Measurements from ENCODE around the gene GRIP2. TPM values are rescaled to one million over a fixed set of nuclear protein-coding genes. Genes with fewer than 3 reads are reported as not detected.

The GRIP2 gene
- total RNA-seq, 2 experiments from 2014 or later, result not detected

DNA sequence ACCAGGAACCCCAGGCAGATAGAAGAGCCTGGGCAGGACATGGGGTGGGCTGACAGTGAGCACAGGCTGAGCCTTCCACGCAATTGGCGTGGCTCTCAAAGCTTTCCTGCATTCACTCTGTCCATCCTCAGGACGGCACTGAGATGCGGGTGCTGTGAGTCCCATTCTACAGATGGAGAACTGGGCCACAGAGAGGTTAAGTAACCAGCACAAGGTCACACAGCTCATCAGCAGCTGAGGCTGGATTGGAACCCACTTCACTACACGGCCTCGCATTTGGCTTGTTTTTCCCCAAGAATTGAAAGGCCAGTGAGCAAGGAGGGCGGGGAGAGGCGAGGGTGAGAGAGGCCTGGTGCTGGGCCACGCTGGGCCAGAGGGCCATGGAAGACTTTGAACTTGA is 36.0 kb upstream of the GRIP2 start:
- no peaks in the 10 kb centered on the region for H3K4me1 ChIP-seq (ENCODE audit: insufficient read depth, low read length, poor library complexity, severe bottlenecking)
- TF ChIP-seq EZH2phosphoT487 (IDR thresholded peaks at IDR 0.05; ENCODE audit: borderline replicate concordance, low read depth, low read length), result no peak
- TF ChIP-seq, protein P1, sequence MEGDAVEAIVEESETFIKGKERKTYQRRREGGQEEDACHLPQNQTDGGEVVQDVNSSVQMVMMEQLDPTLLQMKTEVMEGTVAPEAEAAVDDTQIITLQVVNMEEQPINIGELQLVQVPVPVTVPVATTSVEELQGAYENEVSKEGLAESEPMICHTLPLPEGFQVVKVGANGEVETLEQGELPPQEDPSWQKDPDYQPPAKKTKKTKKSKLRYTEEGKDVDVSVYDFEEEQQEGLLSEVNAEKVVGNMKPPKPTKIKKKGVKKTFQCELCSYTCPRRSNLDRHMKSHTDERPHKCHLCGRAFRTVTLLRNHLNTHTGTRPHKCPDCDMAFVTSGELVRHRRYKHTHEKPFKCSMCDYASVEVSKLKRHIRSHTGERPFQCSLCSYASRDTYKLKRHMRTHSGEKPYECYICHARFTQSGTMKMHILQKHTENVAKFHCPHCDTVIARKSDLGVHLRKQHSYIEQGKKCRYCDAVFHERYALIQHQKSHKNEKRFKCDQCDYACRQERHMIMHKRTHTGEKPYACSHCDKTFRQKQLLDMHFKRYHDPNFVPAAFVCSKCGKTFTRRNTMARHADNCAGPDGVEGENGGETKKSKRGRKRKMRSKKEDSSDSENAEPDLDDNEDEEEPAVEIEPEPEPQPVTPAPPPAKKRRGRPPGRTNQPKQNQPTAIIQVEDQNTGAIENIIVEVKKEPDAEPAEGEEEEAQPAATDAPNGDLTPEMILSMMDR (conservative IDR thresholded peaks at IDR 0.05; ENCODE audit: low read length), result no peak
- DNase-seq (ENCODE audit: low spot score), result no peak
- POLR2A ChIA-PET, result no interaction called here
- no peaks in the 10 kb centered on the region for H3K36me3 ChIP-seq (ENCODE audit: insufficient read depth, low read length)
- no peak overlapping the region for H3K27ac ChIP-seq (ENCODE audit: low read depth, low read length, poor library complexity, severe bottlenecking)
- no peaks in the 10 kb centered on the region for H4K20me1 ChIP-seq (ENCODE audit: insufficient read depth, low read length)
- CTCF ChIA-PET (ENCODE audit: unreplicated experiment), result no interaction called here
- no peak overlapping the region for H2AFZ ChIP-seq (ENCODE audit: low read length)
- intact Hi-C loops (cut with micrococcal nuclease; ENCODE audit: unreplicated experiment), result no loop called here
- no peaks in the 10 kb centered on the region for H3K9me2 ChIP-seq (ENCODE audit: insufficient read depth, low read length)
- no peak overlapping the region for H3K4me2 ChIP-seq (ENCODE audit: low read length)
- no peak overlapping the region for H3K4me3 ChIP-seq (ENCODE audit: low read depth, low read length, poor library complexity, severe bottlenecking)
- no peaks in the 10 kb centered on the region for H3K79me2 ChIP-seq (ENCODE audit: insufficient read depth, low read depth, low read length)
- no peaks in the 10 kb centered on the region for H3K9me3 ChIP-seq (ENCODE audit: low read length)
- BruUV-seq (replicated peaks), result no TSS peak

DNA sequence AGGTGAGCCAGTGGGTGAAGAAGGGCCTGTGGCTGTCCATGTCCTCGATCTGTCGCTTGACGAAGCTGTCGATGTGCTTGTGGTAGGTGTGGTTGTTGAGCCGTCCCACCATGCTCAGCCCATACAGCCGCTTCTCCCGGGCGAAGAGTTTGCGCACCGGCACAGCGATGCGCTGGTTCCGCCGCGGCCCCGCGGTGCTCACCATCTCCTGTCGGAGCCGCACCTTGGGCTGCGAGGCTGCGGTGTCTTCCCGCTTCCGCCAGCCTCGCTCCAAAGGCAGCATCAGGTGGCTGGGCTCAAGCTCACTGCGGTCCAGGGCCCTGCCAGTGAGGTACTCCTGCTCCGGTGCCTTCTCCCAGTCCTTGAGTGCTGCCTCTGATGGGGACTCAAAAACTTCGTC is 34.0 kb upstream of the GRIP2 start:
- BruUV-seq (replicated peaks), result no TSS peak
- POLR2A ChIA-PET, result no interaction called here
- TF ChIP-seq EZH2phosphoT487 (IDR thresholded peaks at IDR 0.05; ENCODE audit: borderline replicate concordance, low read depth, low read length), result no peak
- TF ChIP-seq, protein P1 (conservative IDR thresholded peaks at IDR 0.05; ENCODE audit: low read length), result no peak
- CTCF ChIA-PET (ENCODE audit: unreplicated experiment), result no interaction called here
- intact Hi-C loops (cut with micrococcal nuclease; ENCODE audit: unreplicated experiment), result no loop called here
- no peak overlapping the region for H3K27ac ChIP-seq (ENCODE audit: low read depth, low read length, poor library complexity, severe bottlenecking)
- no peaks in the 10 kb centered on the region for H4K20me1 ChIP-seq (ENCODE audit: insufficient read depth, low read length)
- no peak overlapping the region for H3K4me3 ChIP-seq (ENCODE audit: low read depth, low read length, poor library complexity, severe bottlenecking)
- H3K4me1 ChIP-seq (ENCODE audit: insufficient read depth, low read length, poor library complexity, severe bottlenecking), result peaks cover 17% of the 10 kb centered on the region
- no peak overlapping the region for H2AFZ ChIP-seq (ENCODE audit: low read length)
- H3K79me2 ChIP-seq (ENCODE audit: insufficient read depth, low read depth, low read length), result no peaks in the 10 kb centered on the region
- H3K9me2 ChIP-seq (ENCODE audit: insufficient read depth, low read length), result no peaks in the 10 kb centered on the region
- no peaks in the 10 kb centered on the region for H3K36me3 ChIP-seq (ENCODE audit: insufficient read depth, low read length)
- H3K4me2 ChIP-seq (ENCODE audit: low read length), result no peak overlapping the region
- no peaks in the 10 kb centered on the region for H3K9me3 ChIP-seq (ENCODE audit: low read length)
- no peak for DNase-seq (ENCODE audit: low spot score)

DNA sequence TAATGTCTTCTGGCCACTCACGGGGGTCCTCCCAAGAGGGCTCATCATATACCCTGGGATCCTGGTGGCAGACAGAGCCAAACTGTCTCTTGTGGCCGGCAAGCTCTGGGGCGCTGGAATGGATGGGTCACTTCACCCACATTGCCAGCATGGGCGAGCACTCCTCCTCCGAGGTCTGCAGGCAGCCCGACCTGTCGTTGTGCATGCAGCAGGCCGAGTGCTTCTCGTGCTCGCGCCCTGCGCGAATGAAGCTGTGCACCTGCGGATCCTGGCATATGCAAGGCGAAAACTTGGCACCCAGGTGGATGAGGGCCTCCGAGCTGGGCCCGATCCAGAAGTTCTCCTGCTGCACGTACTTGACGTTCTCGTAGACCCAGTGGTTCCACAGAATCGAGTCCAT is 33.6 kb upstream of the GRIP2 start:
- H3K4me3 ChIP-seq (ENCODE audit: low read depth, low read length, poor library complexity, severe bottlenecking), result no peak overlapping the region
- POLR2A ChIA-PET, result no interaction called here
- BruUV-seq (replicated peaks), result no TSS peak
- no peak overlapping the region for H2AFZ ChIP-seq (ENCODE audit: low read length)
- intact Hi-C loops (cut with micrococcal nuclease; ENCODE audit: unreplicated experiment), result no loop called here
- H3K4me2 ChIP-seq (ENCODE audit: low read length), result no peak overlapping the region
- no peaks in the 10 kb centered on the region for H3K9me3 ChIP-seq (ENCODE audit: low read length)
- no peak for DNase-seq (ENCODE audit: low spot score)
- H4K20me1 ChIP-seq (ENCODE audit: insufficient read depth, low read length), result no peaks in the 10 kb centered on the region
- H3K4me1 ChIP-seq (ENCODE audit: insufficient read depth, low read length, poor library complexity, severe bottlenecking), result peaks cover 17% of the 10 kb centered on the region
- CTCF ChIA-PET (ENCODE audit: unreplicated experiment), result no interaction called here
- H3K79me2 ChIP-seq (ENCODE audit: insufficient read depth, low read depth, low read length), result no peaks in the 10 kb centered on the region
- H3K9me2 ChIP-seq (ENCODE audit: insufficient read depth, low read length), result no peaks in the 10 kb centered on the region
- no peak overlapping the region for H3K27ac ChIP-seq (ENCODE audit: low read depth, low read length, poor library complexity, severe bottlenecking)
- TF ChIP-seq EZH2phosphoT487 (IDR thresholded peaks at IDR 0.05; ENCODE audit: borderline replicate concordance, low read depth, low read length), result no peak
- TF ChIP-seq, protein P1 (conservative IDR thresholded peaks at IDR 0.05; ENCODE audit: low read length), result no peak
- H3K36me3 ChIP-seq (ENCODE audit: insufficient read depth, low read length), result no peaks in the 10 kb centered on the region

All from OCI-LY7 (cell line).